Activated CD4-positive, alpha-beta T cell treated with anti-CD3 and anti-CD28 coated beads, Interleukin-2, Interleukin-6, amounts not matched to agents 100 ng/mL and 50 ng/mL, durations not matched to agents 16 hours and 8 hours (primary cell): ENCODE results near the gene UBE2F.

ENCODE experiments used
- DNase-seq: peaks from one replicate; pipeline ENCODE4 v3.0.0-alpha.2; 2020

UBE2F gene

DNA sequence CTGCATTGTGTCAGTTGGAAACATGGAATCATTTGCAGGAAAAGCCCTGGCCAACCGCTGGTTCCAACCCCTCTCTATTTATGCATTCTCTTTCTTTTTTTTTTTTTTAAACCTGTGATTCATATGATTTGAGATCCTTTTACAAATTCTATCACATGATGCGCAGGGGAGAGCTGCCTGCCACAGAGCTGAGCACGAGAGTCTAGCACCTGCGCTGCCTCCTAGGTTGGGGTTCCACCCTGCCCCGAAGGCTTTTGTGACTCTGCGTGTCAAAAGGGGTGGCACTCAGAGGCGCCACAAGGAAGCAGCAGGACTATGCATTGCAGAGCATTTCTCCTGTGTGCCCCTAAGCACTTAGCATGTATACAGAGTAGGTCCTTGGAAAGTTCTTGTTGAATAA lies 116.0 kb downstream of the UBE2F start:
- DNase-seq, result no peak

DNA sequence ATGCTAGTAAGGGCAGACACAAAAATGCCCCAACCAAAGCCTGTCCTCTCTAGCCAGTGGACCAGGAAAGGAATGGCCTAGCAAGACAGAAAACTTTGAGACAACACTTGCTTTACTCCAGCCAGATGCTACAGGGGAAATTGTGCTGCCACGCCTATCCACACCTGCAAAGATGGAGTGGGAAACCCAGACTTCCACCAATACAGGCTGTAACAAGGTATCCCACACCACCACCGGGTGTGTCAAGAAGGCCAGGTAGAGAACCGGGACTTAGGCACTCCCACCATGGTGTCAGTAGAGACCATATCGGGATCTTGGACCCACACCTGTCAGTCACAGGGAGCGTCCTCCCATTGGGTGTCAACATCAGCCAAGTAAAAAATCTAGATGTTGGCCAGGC lies 117.1 kb downstream of the UBE2F start:
- no peak for DNase-seq

DNA sequence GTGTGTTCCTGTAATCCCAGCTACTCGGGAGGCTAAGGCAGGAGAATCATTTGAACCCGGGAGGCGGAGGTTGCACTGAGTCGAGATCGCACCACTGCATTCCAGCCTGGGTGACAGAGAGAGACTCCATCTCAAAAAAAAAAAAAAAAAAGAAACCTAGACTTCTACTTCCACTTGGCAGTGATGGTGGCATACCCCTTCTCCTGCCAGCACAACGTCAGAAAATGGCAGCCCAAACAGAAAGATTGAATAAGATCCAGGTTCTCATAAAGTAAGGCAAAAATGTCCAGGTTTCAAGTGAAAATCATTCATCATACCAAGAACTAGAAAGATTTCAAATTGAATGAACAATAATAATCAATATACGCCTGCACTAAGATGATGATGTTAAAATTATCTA lies 117.9 kb downstream of the UBE2F start:
- DNase-seq, result no peak

DNA sequence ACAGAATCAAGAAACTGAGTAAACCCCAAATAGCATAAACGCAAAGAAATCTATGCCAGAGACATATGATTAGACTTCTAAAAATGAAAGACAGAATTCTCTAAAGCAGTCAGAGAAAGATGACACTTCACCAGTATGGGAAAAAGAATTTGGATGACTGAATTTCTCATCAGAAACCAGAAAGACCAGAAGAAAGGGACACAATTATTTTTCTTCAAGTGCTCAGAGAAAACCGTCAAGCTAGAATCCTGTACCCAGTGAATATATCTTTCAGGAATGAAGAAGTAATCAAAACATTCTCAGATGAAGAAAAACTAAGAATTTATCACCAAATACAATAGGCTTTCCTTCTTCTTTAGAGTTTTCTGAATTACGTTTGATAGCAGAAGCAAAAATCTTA lies 119.1 kb downstream of the UBE2F start:
- DNase-seq, result no peak

DNA sequence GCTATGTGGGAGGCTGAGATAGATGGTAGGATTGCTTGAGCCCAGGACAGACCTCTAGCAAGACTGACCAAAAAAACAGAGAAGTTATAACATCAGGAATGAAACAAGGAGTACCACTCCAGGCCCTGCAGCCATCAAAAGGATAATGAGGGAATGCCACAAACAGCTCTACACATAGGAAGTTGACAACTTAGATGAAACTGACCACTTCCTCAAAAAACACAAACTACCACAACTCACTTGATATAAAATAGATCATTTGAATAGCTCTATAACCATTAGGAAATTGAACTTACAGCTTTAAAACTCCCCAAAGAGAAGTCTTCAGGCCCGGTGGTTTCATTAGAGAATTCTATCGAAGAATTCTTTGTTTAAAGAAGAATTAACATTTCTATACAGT lies 120.4 kb downstream of the UBE2F start:
- DNase-seq, result no peak

DNA sequence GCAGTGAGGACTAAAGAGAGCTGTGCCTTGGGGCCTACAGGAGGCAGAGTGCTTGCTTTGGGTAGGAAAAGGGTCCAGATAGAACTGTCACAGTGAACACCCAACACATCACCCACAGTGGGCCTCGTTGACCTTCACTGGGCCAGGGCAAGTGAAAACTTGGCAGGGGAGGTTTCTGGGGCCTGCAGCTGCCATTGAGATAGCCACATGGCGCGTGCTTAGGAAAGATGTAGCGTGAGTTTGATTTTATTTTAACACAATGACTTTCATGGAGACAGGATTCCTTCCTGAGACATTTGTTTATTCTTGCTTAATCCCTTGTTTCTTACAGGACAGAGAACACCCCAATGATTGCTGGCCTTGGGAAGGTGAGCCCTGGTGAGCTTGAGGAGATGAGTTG lies 124.1 kb downstream of the UBE2F start:
- no peak for DNase-seq

DNA sequence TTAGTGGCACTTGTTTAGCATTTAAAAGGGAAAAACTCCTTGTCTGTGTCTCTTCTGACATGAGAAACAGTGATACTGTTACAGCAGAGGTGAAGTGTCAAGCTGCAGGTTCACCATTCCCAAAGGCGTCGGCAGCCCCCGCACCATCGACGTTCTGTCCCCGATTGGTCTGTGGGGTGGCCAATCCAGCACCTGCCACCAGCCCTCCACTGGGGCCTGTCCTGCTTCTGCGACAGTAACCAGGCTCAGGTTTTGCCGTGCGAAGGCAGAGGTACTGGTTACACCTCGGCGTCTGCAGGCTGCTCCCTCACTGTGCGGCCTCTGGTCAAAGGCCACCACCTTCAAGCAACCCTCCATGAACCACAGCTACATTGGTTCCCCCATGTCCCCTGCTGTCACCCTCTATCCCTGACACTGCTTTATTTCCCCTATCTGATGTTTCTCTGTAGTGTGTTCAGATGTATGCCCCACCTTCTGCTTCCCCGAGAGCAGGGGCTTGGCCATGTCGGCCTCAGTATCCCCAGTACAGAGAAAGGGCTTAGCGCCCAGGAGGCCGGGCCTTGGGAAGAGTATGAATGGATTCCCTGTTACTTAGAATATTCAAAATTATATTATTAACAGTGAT lies 124.7 kb downstream of the UBE2F start:
- no peak for DNase-seq
